Testis (tissue), 2 donors: ENCODE data around the gene PCGF1.

ENCODE experiments used
- CTCF ChIP-seq, 3 experiments: fragments of 450-650 bp in 2 of 3; fragments of 200-600 bp in 1 of 3; sonication (generic) in 1 of 3; IDR thresholded peaks; one replicate each; pipeline ENCODE4 v1.5.1; 2016 to 2019; ENCODE audit warnings: antibody characterized with exemption in 3 of 3, mild to moderate bottlenecking in 2 of 3, moderate library complexity in 1 of 3
- POLR2A ChIP-seq: fragments of 450-650 bp; IDR thresholded peaks from one replicate; pipeline ENCODE4 v1.6.1; 2017; ENCODE audit warnings: antibody characterized with exemption, mild to moderate bottlenecking, moderate library complexity

GRCh38 chr2:74556159-74556558 is 48.7 kb upstream of the PCGF1 start:
- no peak for TF ChIP-seq CTCF (IDR thresholded peaks at IDR 0.05)
- TF ChIP-seq POLR2A: no peak
